CD14-positive monocyte (primary cell): ENCODE measurements around the gene RHOF. TPM values are rescaled to one million over a fixed set of nuclear protein-coding genes. Genes with fewer than 3 reads are reported as not detected.
"Not testable (repeated sequence)": the region's sequence is repeated elsewhere in the genome, so short reads cannot be mapped to it uniquely, and the experiment has no call there.

Source experiments
- DNase-seq, 3 donors: peaks; one replicate each; pipeline ENCODE4 v3.0.0-alpha.2; 2011 to 2022
- H2AFZ ChIP-seq: 2 replicates; pipeline ENCODE4 v1.6.0; 2012; ENCODE audit warnings: mild to moderate bottlenecking, low read depth, low read length, inconsistent platforms; ENCODE audit not compliant: insufficient read depth, poor library complexity, severe bottlenecking
- H3K27ac ChIP-seq, 2 donors: 1 replicate in 1 of 2; 2 replicates in 1 of 2; pipeline ENCODE4 v1.5.1; 2012 to 2013; ENCODE audit warnings: low read length in 2 of 2, control low read depth in 1 of 2, inconsistent platforms in 1 of 2, low read depth in 1 of 2, mild to moderate bottlenecking in 1 of 2
- H3K27me3 ChIP-seq, 2 donors: one replicate each; pipeline versions ENCODE4 v1.6.0 to v1.6.1; 2011 to 2013; ENCODE audit warnings: low read length in 2 of 2; ENCODE audit not compliant: control insufficient read depth in 2 of 2, insufficient read depth in 2 of 2
- H3K36me3 ChIP-seq, 2 donors: replicated peaks in 1 of 2; 1 replicate in 1 of 2; 2 replicates in 1 of 2; pipeline versions ENCODE4 v1.5.1 to v1.6.1; 2012 to 2013; ENCODE audit warnings: low read length in 2 of 2, control low read depth in 1 of 2, inconsistent platforms in 1 of 2, mild to moderate bottlenecking in 1 of 2; ENCODE audit not compliant: insufficient read depth in 2 of 2, control insufficient read depth in 1 of 2
- H3K4me1 ChIP-seq, 2 donors: 1 replicate in 1 of 2; 2 replicates in 1 of 2; pipeline versions ENCODE4 v1.5.1 to v1.6.1; 2012 to 2013; ENCODE audit warnings: low read length in 2 of 2, control low read depth in 1 of 2, inconsistent platforms in 1 of 2, mild to moderate bottlenecking in 1 of 2, moderate library complexity in 1 of 2; ENCODE audit not compliant: insufficient read depth in 2 of 2, control insufficient read depth in 1 of 2
- H3K4me2 ChIP-seq: replicated peaks from 2 replicates; pipeline ENCODE3; 2012; ENCODE audit warnings: low read length, moderate library complexity, mild to moderate bottlenecking; ENCODE audit not compliant: poor library complexity, severe bottlenecking; ENCODE audit errors: extremely low read depth
- H3K4me3 ChIP-seq, 3 experiments: fragments of 200-600 bp in 1 of 3; sonication (generic) in 1 of 3; replicated peaks in 1 of 3; 1 replicate in 2 of 3; 2 replicates in 1 of 3; pipeline ENCODE4 v1.5.1; 2011 to 2013; ENCODE audit warnings: low read length in 3 of 3, mild to moderate bottlenecking in 3 of 3, control low read depth in 2 of 3, low read depth in 2 of 3, inconsistent platforms in 1 of 3, moderate library complexity in 1 of 3
- H3K79me2 ChIP-seq: 2 replicates; pipeline ENCODE4 v1.6.0; 2012; ENCODE audit warnings: mild to moderate bottlenecking, control low read depth, inconsistent platforms, low read length, moderate library complexity; ENCODE audit not compliant: insufficient read depth
- H3K9ac ChIP-seq: 2 replicates; pipeline ENCODE4 v1.6.0; 2017; ENCODE audit warnings: low read length, mild to moderate bottlenecking; ENCODE audit not compliant: insufficient read depth, poor library complexity, severe bottlenecking
- H3K9me3 ChIP-seq, 2 donors: replicated peaks in 1 of 2; 1 replicate in 1 of 2; 2 replicates in 1 of 2; pipeline versions ENCODE4 v1.5.1 to v1.6.1; 2012 to 2013; ENCODE audit warnings: low read length in 2 of 2, control low read depth in 1 of 2; ENCODE audit not compliant: control insufficient read depth in 1 of 2, insufficient read depth in 1 of 2
- H4K20me1 ChIP-seq: 2 replicates; pipeline ENCODE4 v1.6.0; 2012; ENCODE audit warnings: mild to moderate bottlenecking, low read length, control low read depth, moderate library complexity; ENCODE audit not compliant: insufficient read depth
- H3K27ac Mint-ChIP-seq, 7 donors: one replicate each; pipeline ENCODE4 v1.8.0; 2020; ENCODE audit warnings: mild to moderate bottlenecking in 7 of 7, mixed read lengths in 7 of 7, moderate library complexity in 6 of 7, inconsistent platforms in 2 of 7
- H3K27me3 Mint-ChIP-seq, 3 donors: one replicate each; pipeline ENCODE4 v1.8.0; 2021 to 2022; ENCODE audit warnings: low read depth in 3 of 3, mild to moderate bottlenecking in 3 of 3, mixed read lengths in 3 of 3, moderate library complexity in 3 of 3, inconsistent platforms in 1 of 3
- H3K36me3 Mint-ChIP-seq, 2 donors: one replicate each; pipeline ENCODE4 v1.8.0; 2020; ENCODE audit warnings: mixed read lengths in 2 of 2, inconsistent platforms in 1 of 2, mild to moderate bottlenecking in 1 of 2
- H3K4me1 Mint-ChIP-seq: one replicate; pipeline ENCODE4 v1.8.0; 2020; ENCODE audit warnings: mild to moderate bottlenecking, mixed read lengths
- H3K4me3 Mint-ChIP-seq, 2 donors: one replicate each; pipeline ENCODE4 v1.8.0; 2020; ENCODE audit warnings: mild to moderate bottlenecking in 2 of 2, mixed read lengths in 2 of 2, moderate library complexity in 1 of 2
- H3K9me3 Mint-ChIP-seq, 7 donors: one replicate each; pipeline ENCODE4 v1.8.0; 2020 to 2022; ENCODE audit warnings: mixed read lengths in 7 of 7, mild to moderate bottlenecking in 6 of 7, moderate library complexity in 6 of 7, inconsistent platforms in 2 of 7
- WGBS: methylation state at CpG from one replicate; pipeline ENCODE4 v1.1.5; 2013; ENCODE audit warnings: missing lambda C conversion rate; ENCODE audit not compliant: insufficient coverage; 5-methylcytosine and 5-hydroxymethylcytosine counted together
- intact Hi-C, 2 donors: fragments of 100-400 bp; cut with micrococcal nuclease; formaldehyde crosslinking; loops; one replicate each; pipeline versions ENCODE4 v1.15.0 to v1.15.1; 2023
- polyA plus RNA-seq, 3 donors: library from polyadenylated mRNA; depleted of rRNA in 1 of 3; unstranded in 2 of 3; stranded (reverse) in 1 of 3; fragments of 300-500 nt in 2 of 3; fragments of >200 nt in 1 of 3; fragmentation: Illumina TruSeq in 2 of 3; gene quantifications; 1 replicate in 2 of 3; 2 replicates in 1 of 3; pipeline ENCODE4 v1.2.3, GENCODE V29; 2012 to 2021
- TF ChIP-seq, protein P1 (sequence below): fragments of 200-600 bp; IDR thresholded peaks from one replicate; pipeline ENCODE4 v1.8.0; 2022; ENCODE audit warnings: antibody characterized with exemption, mild to moderate bottlenecking

The RHOF gene
- polyA plus RNA-seq, 3 donors = 7.1 to 25.9 (median 13.6) TPM

DNA sequence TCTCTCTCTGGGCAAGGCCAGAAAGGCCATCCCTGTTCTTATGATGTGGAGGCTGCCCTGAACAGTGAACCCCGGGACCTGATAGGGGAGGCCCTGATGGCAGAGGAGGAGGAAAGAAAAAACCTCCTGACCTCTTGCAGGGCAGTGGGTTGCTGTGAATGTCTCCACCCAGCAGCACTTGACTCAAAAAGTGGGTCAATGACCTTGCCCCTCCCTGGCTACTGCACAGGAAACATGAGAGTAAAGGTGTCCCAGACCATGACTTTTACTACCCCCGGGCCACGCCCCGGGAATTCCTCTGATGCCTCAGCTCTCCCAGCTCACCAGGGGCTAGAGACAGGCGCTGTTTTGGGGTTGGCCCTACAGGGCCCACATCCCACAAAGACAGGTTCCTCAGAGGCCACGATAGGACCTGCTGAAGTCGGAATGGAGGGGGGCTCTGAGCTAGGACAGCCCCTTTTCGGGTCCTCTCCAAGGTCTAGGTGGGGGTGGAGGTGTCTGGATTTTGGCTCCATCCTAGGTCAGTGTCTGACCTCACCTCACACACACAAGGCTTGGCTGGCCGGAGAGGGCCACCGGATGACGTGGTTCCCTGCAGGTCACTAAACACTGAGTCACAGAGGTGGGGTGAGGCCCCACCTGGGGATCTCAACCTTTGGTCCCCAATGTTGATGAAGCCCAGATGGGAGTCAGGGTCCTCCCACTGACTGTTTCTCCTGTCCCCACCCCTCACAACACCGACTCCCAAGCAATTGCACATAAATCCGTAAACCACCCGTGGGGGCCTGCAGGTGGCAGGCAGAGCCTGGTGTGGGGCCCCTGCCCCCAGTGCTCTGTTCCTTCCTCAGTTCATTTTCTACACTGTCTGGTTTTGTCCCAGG, 1.6 kb downstream of the RHOF start:
- Histone ChIP-seq H3K79me2 (peaks cover 55% of the 10 kb centered on the region), H3K4me2 (peak overlapping the region; percentile 90)

DNA sequence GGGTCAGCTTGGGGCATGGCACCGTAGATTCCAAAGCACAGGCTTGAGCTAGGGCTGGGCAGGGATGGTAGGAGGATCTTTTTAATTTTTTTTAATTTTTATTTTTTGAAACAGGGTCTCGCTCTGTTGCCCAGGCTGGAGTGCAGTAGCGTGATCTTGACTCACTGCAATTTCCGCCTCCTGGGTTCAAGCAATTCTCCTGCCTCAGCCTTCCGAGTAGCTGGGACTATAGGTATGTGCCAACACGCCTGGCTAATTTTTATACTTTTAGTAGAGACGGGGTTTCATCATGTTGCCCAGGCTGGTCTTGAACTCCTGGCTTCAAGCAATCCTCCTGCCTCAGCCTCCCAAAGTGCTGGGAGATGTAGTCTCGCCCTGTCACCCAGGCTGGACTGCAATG, 2.7 kb downstream of the RHOF start:
- intact Hi-C loops = loop anchor here (5.0 to 10.0 kb wide), 4 partner anchors 93 to 294 kb away; partner anchors contain the start of gene ORAI1 (in 1 of the 2)
- not testable (repeated sequence) for H3K36me3 ChIP-seq, H3K9me3 Mint-ChIP-seq, DNase-seq, H3K27me3 ChIP-seq, H3K9me3 ChIP-seq, H3K27me3 Mint-ChIP-seq, H2AFZ ChIP-seq
- Mint-ChIP-seq H3K4me1 (peaks cover 80% of the 10 kb centered on the region), H3K27ac (peak overlapping the region; percentile 98 to 100 (median 100)), H3K36me3 (peaks cover 14 to 28% of the 10 kb centered on the region in 2 donors), H3K4me3 (peak overlapping the region in 1 of 2 donors; percentile 65)
- Histone ChIP-seq H3K27ac (peak overlapping the region; percentile 98 to 99), H3K4me3 (peak overlapping the region in 1 of 3 experiments; percentile 36), H4K20me1 (peaks cover 15% of the 10 kb centered on the region), H3K9ac (peak overlapping the region; percentile 81), H3K4me2 (peak overlapping the region; percentile 70), H3K4me1 (peaks cover 92 to 97% of the 10 kb centered on the region in 2 donors), H3K79me2 (peaks cover 48% of the 10 kb centered on the region)
- 86% methylated on average over 5 of the region's 8 CpGs for WGBS

More for the DNA sequence above, 1.6 kb downstream of the RHOF start:
- intact Hi-C loops = loop anchor here (5.0 to 10.0 kb wide), 4 partner anchors 95 to 293 kb away; partner anchors contain the start of gene ORAI1 (in 1 of the 2)
- no peak for DNase-seq
- no peaks in the 10 kb centered on the region for H3K9me3 ChIP-seq
- WGBS = 26% methylated on average over 4 of the region's 14 CpGs
- TF ChIP-seq, protein P1, sequence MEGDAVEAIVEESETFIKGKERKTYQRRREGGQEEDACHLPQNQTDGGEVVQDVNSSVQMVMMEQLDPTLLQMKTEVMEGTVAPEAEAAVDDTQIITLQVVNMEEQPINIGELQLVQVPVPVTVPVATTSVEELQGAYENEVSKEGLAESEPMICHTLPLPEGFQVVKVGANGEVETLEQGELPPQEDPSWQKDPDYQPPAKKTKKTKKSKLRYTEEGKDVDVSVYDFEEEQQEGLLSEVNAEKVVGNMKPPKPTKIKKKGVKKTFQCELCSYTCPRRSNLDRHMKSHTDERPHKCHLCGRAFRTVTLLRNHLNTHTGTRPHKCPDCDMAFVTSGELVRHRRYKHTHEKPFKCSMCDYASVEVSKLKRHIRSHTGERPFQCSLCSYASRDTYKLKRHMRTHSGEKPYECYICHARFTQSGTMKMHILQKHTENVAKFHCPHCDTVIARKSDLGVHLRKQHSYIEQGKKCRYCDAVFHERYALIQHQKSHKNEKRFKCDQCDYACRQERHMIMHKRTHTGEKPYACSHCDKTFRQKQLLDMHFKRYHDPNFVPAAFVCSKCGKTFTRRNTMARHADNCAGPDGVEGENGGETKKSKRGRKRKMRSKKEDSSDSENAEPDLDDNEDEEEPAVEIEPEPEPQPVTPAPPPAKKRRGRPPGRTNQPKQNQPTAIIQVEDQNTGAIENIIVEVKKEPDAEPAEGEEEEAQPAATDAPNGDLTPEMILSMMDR = no peak
- H3K4me3 ChIP-seq = peak overlapping the region in 2 of 3 experiments; percentile 59 to 82
- no peak overlapping the region for H3K27ac ChIP-seq
- Mint-ChIP-seq H3K4me1 (peaks cover 69% of the 10 kb centered on the region), H3K27me3 (peaks cover 0 to 2% (median 0%) of the 10 kb centered on the region in 3 donors), H3K9me3 (peaks cover 0 to 2% (median 0%) of the 10 kb centered on the region in 7 donors), H3K36me3 (peaks cover 16 to 31% of the 10 kb centered on the region in 2 donors), H3K27ac (peak overlapping the region; percentile 24 to 80 (median 66)), H3K4me3 (peak overlapping the region; percentile 81 to 89)
- no peak overlapping the region for H3K9ac ChIP-seq
- H3K27me3 ChIP-seq = no peaks in the 10 kb centered on the region
- peaks cover 85 to 98% of the 10 kb centered on the region in 2 donors for H3K4me1 ChIP-seq
- peaks cover 12 to 16% of the 10 kb centered on the region in 2 donors for H3K36me3 ChIP-seq
- H2AFZ ChIP-seq = no peak overlapping the region
- H4K20me1 ChIP-seq = peaks cover 26% of the 10 kb centered on the region
